Cardiac fibroblast (primary cell): ENCODE results near the gene FAM170B.
A peak's percentile ranks its signal among the peaks of the same experiment; 100 is the strongest.

Experiments
- DNase-seq, 2 donors: peaks; one replicate each; pipeline versions ENCODE4 v3.0.0 to v3.0.0-alpha.2; 2010; ENCODE audit warnings: low read depth in 2 of 2
- H3K4me3 ChIP-seq, 2 donors: replicated peaks in 1 of 2; 1 replicate in 1 of 2; 2 replicates in 1 of 2; pipeline ENCODE4 v1.5.1; 2011; ENCODE audit warnings: low read depth in 2 of 2, low read length in 2 of 2, mild to moderate bottlenecking in 2 of 2, moderate library complexity in 1 of 2
- CTCF ChIP-seq: IDR thresholded peaks from one replicate; pipeline ENCODE4 v1.5.1; 2011; ENCODE audit warnings: low read depth, mild to moderate bottlenecking, low read length, inconsistent platforms

Gene FAM170B

GRCh38 chr10:49107111-49107886, 26.5 kb downstream of the FAM170B start:
- H3K4me3 ChIP-seq = no peak overlapping the region
- TF ChIP-seq CTCF = no peak
- no peak for DNase-seq

GRCh38 chr10:49106451-49106850, 27.4 kb downstream of the FAM170B start:
- no peak for TF ChIP-seq CTCF
- H3K4me3 ChIP-seq = no peak overlapping the region
- peak in 1 of 2 donors; percentile 61 for DNase-seq

GRCh38 chr10:49105076-49105475, 28.7 kb downstream of the FAM170B start:
- DNase-seq = no peak
- no peak overlapping the region for H3K4me3 ChIP-seq
- no peak for TF ChIP-seq CTCF

GRCh38 chr10:49104323-49104722, 29.5 kb downstream of the FAM170B start:
- H3K4me3 ChIP-seq = no peak overlapping the region
- no peak for TF ChIP-seq CTCF
- no peak for DNase-seq

- no peak overlapping the region for H3K4me3 ChIP-seq
- no peak for DNase-seq
- TF ChIP-seq CTCF = no peak
These were observed 30.1 kb downstream of the FAM170B start for GRCh38 chr10:49103761-49104160.

GRCh38 chr10:49099046-49099445, 34.8 kb downstream of the FAM170B start:
- TF ChIP-seq CTCF = no peak
- no peak for DNase-seq
- H3K4me3 ChIP-seq = no peak overlapping the region
